ENCODE results near the gene ZNF524. TPM values are rescaled to one million over a fixed set of nuclear protein-coding genes. Genes with fewer than 3 reads are reported as not detected.

The ZNF524 gene
- total RNA-seq, 1 experiment from 2014 or later: 11.1 TPM

- Mint-ChIP-seq H3K36me3 (ENCODE audit: insufficient read depth, unreplicated experiment) (no peaks in the 10 kb centered on the region), H3K27me3 (ENCODE audit: insufficient read depth, unreplicated experiment) (no peaks in the 10 kb centered on the region), H3K4me3 (ENCODE audit: unreplicated experiment) (no peak overlapping the region), H3K27ac (ENCODE audit: unreplicated experiment) (peak overlapping the region; percentile 62), H3K9me3 (ENCODE audit: unreplicated experiment) (no peaks in the 10 kb centered on the region), H3K4me1 (ENCODE audit: low read depth, unreplicated experiment) (peaks cover 29% of the 10 kb centered on the region)
- BruUV-seq (replicated peaks): no TSS peak
- Histone ChIP-seq H3K9me3 (no peaks in the 10 kb centered on the region), H3K36me3 (ENCODE audit: control insufficient read depth, insufficient read depth, low read length) (no peaks in the 10 kb centered on the region), H3K4me1 (peaks cover 15% of the 10 kb centered on the region), H3K4me3 (ENCODE audit: low read depth, low read length) (no peak overlapping the region), H3K27me3 (replicated peaks; ENCODE audit: control insufficient read depth, insufficient read depth, low read length) (no peaks in the 10 kb centered on the region)
- intact Hi-C loops (cut with micrococcal nuclease; ENCODE audit: unreplicated experiment): no loop called here
- ChIA-PET POLR2A (no interaction called here), CTCF (interaction anchor here (0.5 kb wide), 1 partner anchor 18 kb away, joined by 3 read pairs; no protein-coding TSS in a partner anchor)
- DNase-seq: no peak
- TF ChIP-seq CTCF (IDR thresholded peaks at IDR 0.05; ENCODE audit: insufficient read depth in 1 of 2, low read depth in 1 of 2, low read length in 1 of 2, severe bottlenecking in 1 of 2, unreplicated experiment in 1 of 2): no peak
These were observed 47.5 kb upstream of the ZNF524 start for GRCh38 chr19:55552620-55553019.

GRCh38 chr19:55553217-55554182 lies 46.6 kb upstream of the ZNF524 start:
- peak overlapping the region; percentile 62 for H3K27ac Mint-ChIP-seq (ENCODE audit: unreplicated experiment)
- Histone ChIP-seq H3K9me3 (no peaks in the 10 kb centered on the region), H3K27me3 (replicated peaks; ENCODE audit: control insufficient read depth, insufficient read depth, low read length) (no peaks in the 10 kb centered on the region), H3K36me3 (ENCODE audit: control insufficient read depth, insufficient read depth, low read length) (no peaks in the 10 kb centered on the region), H3K4me1 (peaks cover 6% of the 10 kb centered on the region; the same call in 1 of the 2 replicates), H3K4me3 (ENCODE audit: low read depth, low read length) (no peak overlapping the region)
- no peaks in the 10 kb centered on the region for H3K27me3 Mint-ChIP-seq (ENCODE audit: insufficient read depth, unreplicated experiment)
- H3K4me3 Mint-ChIP-seq (ENCODE audit: unreplicated experiment): no peak overlapping the region
- POLR2A ChIA-PET: interaction anchor here (0.7 to 0.8 kb wide), 2 partner anchors 53 to 77 kb away, joined by 3 to 4 read pairs; no protein-coding TSS in a partner anchor
- CTCF ChIA-PET: interaction anchor here (1.7 kb wide), 1 partner anchor 28 kb away, joined by 3 read pairs; no protein-coding TSS in a partner anchor
- BruUV-seq (replicated peaks): no TSS peak
- no peaks in the 10 kb centered on the region for H3K36me3 Mint-ChIP-seq (ENCODE audit: insufficient read depth, unreplicated experiment)
- DNase-seq: no peak
- H3K9me3 Mint-ChIP-seq (ENCODE audit: unreplicated experiment): no peaks in the 10 kb centered on the region
- peak in 1 of 2 experiments; percentile 20 for TF ChIP-seq CTCF (IDR thresholded peaks at IDR 0.05; ENCODE audit: insufficient read depth in 1 of 2, low read depth in 1 of 2, low read length in 1 of 2, severe bottlenecking in 1 of 2, unreplicated experiment in 1 of 2)
- H3K4me1 Mint-ChIP-seq (ENCODE audit: low read depth, unreplicated experiment): peaks cover 29% of the 10 kb centered on the region
- intact Hi-C loops (cut with micrococcal nuclease; ENCODE audit: unreplicated experiment): no loop called here

- Histone ChIP-seq H3K36me3 (ENCODE audit: control insufficient read depth, insufficient read depth, low read length) (no peaks in the 10 kb centered on the region), H3K4me1 (no peaks in the 10 kb centered on the region), H3K4me3 (ENCODE audit: low read depth, low read length) (no peak overlapping the region), H3K27me3 (replicated peaks; ENCODE audit: control insufficient read depth, insufficient read depth, low read length) (no peaks in the 10 kb centered on the region), H3K9me3 (no peaks in the 10 kb centered on the region)
- Mint-ChIP-seq H3K4me1 (ENCODE audit: low read depth, unreplicated experiment) (peaks cover 29% of the 10 kb centered on the region), H3K9me3 (ENCODE audit: unreplicated experiment) (no peaks in the 10 kb centered on the region), H3K27ac (ENCODE audit: unreplicated experiment) (no peak overlapping the region), H3K27me3 (ENCODE audit: insufficient read depth, unreplicated experiment) (no peaks in the 10 kb centered on the region), H3K4me3 (ENCODE audit: unreplicated experiment) (no peak overlapping the region), H3K36me3 (ENCODE audit: insufficient read depth, unreplicated experiment) (no peaks in the 10 kb centered on the region)
- no TSS peak for BruUV-seq (replicated peaks)
- intact Hi-C loops (cut with micrococcal nuclease; ENCODE audit: unreplicated experiment): no loop called here
- POLR2A ChIA-PET: no interaction called here
- no peak for TF ChIP-seq CTCF (IDR thresholded peaks at IDR 0.05; ENCODE audit: insufficient read depth in 1 of 2, low read depth in 1 of 2, low read length in 1 of 2, severe bottlenecking in 1 of 2, unreplicated experiment in 1 of 2)
- CTCF ChIA-PET: interaction anchor here (1.7 kb wide), 1 partner anchor 27 kb away, joined by 3 read pairs; no protein-coding TSS in a partner anchor
- DNase-seq: no peak
These were observed 45.8 kb upstream of the ZNF524 start for GRCh38 chr19:55554302-55554701.

All from Caco-2 (cell line).